ENCODE measurements around the gene GAPVD1. TPM values are rescaled to one million over a fixed set of nuclear protein-coding genes. Genes with fewer than 3 reads are reported as not detected.

The GAPVD1 gene
- total RNA-seq, 3 donors from 2014 or later (not counting 1 experiment from before 2014, with no cell fraction given): 66.1 to 83.2 (median 68.8) TPM

GRCh38 chr9:125255781-125256391 lies 5.7 kb upstream of the GAPVD1 start:
- no peak overlapping the region for H3K27ac Mint-ChIP-seq
- peaks cover 3 to 7% of the 10 kb centered on the region in 2 donors for H3K4me1 Mint-ChIP-seq
- ATAC-seq (no peak), DNase-seq (peak in 1 of 2 donors; percentile 19)
- no peaks in the 10 kb centered on the region for H3K27me3 ChIP-seq (ENCODE audit: control insufficient read depth, insufficient read depth, low read length)
- no peak overlapping the region for H3K27ac ChIP-seq (ENCODE audit: low read length)
- no peaks in the 10 kb centered on the region for H3K9me3 ChIP-seq (ENCODE audit: control insufficient read depth, insufficient read depth, low read length)
- no peak overlapping the region for H3K4me3 Mint-ChIP-seq
- no peaks in the 10 kb centered on the region for H3K36me3 ChIP-seq (ENCODE audit: control insufficient read depth, insufficient read depth, low read length)
- 54% methylated on average over 2 of the region's 2 CpGs for WGBS (ENCODE audit: insufficient coverage)
- H3K4me3 ChIP-seq (ENCODE audit: low read length): no peak overlapping the region
- peaks cover 2% of the 10 kb centered on the region for H3K4me1 ChIP-seq (ENCODE audit: control insufficient read depth, insufficient read depth, low read length)
- H3K9me3 Mint-ChIP-seq: no peaks in the 10 kb centered on the region
- intact Hi-C loops (cut with micrococcal nuclease): no loop called here
- no peaks in the 10 kb centered on the region for H3K36me3 Mint-ChIP-seq
- no peak for TF ChIP-seq CTCF (IDR thresholded peaks at IDR 0.05)
- no peaks in the 10 kb centered on the region for H3K27me3 Mint-ChIP-seq (ENCODE audit: low read depth in 2 of 2)

- no peak for TF ChIP-seq CTCF (IDR thresholded peaks at IDR 0.05)
Observed at GRCh38 chr9:125258160-125258785, 3.4 kb upstream of the GAPVD1 start.

GRCh38 chr9:125258832-125259534 lies 2.6 kb upstream of the GAPVD1 start:
- Histone ChIP-seq H3K4me3 (ENCODE audit: low read length) (no peak overlapping the region), H3K4me1 (ENCODE audit: control insufficient read depth, insufficient read depth, low read length) (peaks cover 14% of the 10 kb centered on the region), H3K9me3 (ENCODE audit: control insufficient read depth, insufficient read depth, low read length) (no peaks in the 10 kb centered on the region), H3K27ac (ENCODE audit: low read length) (no peak overlapping the region), H3K27me3 (ENCODE audit: control insufficient read depth, insufficient read depth, low read length) (no peaks in the 10 kb centered on the region), H3K36me3 (ENCODE audit: control insufficient read depth, insufficient read depth, low read length) (no peaks in the 10 kb centered on the region)
- Mint-ChIP-seq H3K4me1 (peaks cover 24 to 32% of the 10 kb centered on the region in 2 donors), H3K36me3 (no peaks in the 10 kb centered on the region), H3K27me3 (ENCODE audit: low read depth in 2 of 2) (no peaks in the 10 kb centered on the region), H3K4me3 (peak overlapping the region; percentile 21), H3K9me3 (no peaks in the 10 kb centered on the region), H3K27ac (peak overlapping the region in 1 of 2 donors; percentile 35)
- no peak for ATAC-seq
- WGBS (ENCODE audit: insufficient coverage): 31% methylated on average over 2 of the region's 2 CpGs
- no peak for DNase-seq
- TF ChIP-seq CTCF (IDR thresholded peaks at IDR 0.05): no peak
- intact Hi-C loops (cut with micrococcal nuclease): no loop called here

More at GRCh38 chr9:125258160-125258785, 3.4 kb upstream of the GAPVD1 start:
- ATAC-seq: no peak
- no peaks in the 10 kb centered on the region for H3K36me3 Mint-ChIP-seq
- H3K4me1 ChIP-seq (ENCODE audit: control insufficient read depth, insufficient read depth, low read length): peaks cover 14% of the 10 kb centered on the region
- no peak for DNase-seq
- no peak overlapping the region for H3K4me3 ChIP-seq (ENCODE audit: low read length)
- intact Hi-C loops (cut with micrococcal nuclease): no loop called here
- no peak overlapping the region for H3K27ac ChIP-seq (ENCODE audit: low read length)
- no peaks in the 10 kb centered on the region for H3K9me3 ChIP-seq (ENCODE audit: control insufficient read depth, insufficient read depth, low read length)
- no peaks in the 10 kb centered on the region for H3K27me3 Mint-ChIP-seq (ENCODE audit: low read depth in 2 of 2)
- H3K27me3 ChIP-seq (ENCODE audit: control insufficient read depth, insufficient read depth, low read length): no peaks in the 10 kb centered on the region
- H3K27ac Mint-ChIP-seq: no peak overlapping the region
- WGBS (ENCODE audit: insufficient coverage): 92% methylated on average over 6 of the region's 6 CpGs
- no peaks in the 10 kb centered on the region for H3K36me3 ChIP-seq (ENCODE audit: control insufficient read depth, insufficient read depth, low read length)
- no peak overlapping the region for H3K4me3 Mint-ChIP-seq
- no peaks in the 10 kb centered on the region for H3K9me3 Mint-ChIP-seq
- peaks cover 21 to 26% of the 10 kb centered on the region in 2 donors for H3K4me1 Mint-ChIP-seq
